Measurements from ENCODE around the gene GNG2.

- TF ChIP-seq GATA2 (IDR thresholded peaks at IDR 0.05; ENCODE audit: low read depth, low read length) (no peak), GATA3 (IDR thresholded peaks at IDR 0.05; ENCODE audit: low read depth, low read length) (no peak)
Measured at GRCh38 chr14:52000019-52000582, 139.7 kb downstream of the GNG2 start.
